HepG2 (cell line): ENCODE results near the gene ZBTB17. TPM values are rescaled to one million over a fixed set of nuclear protein-coding genes. Genes with fewer than 3 reads are reported as not detected.
A peak's percentile ranks its signal among the peaks of the same experiment; 100 is the strongest.

ENCODE experiments used
- AGO1 ChIP-seq: fragments of 200-400 bp; formaldehyde crosslinking; IDR thresholded peaks from 2 replicates; pipeline ENCODE4 v1.6.1; 2017; ENCODE audit warnings: mild to moderate bottlenecking, low read depth, low read length, moderate library complexity; ENCODE audit not compliant: poor library complexity, severe bottlenecking
- CBFB ChIP-seq: sonication (generic); formaldehyde crosslinking; IDR thresholded peaks from 2 replicates; pipeline ENCODE4 v1.4.0; 2020; ENCODE audit warnings: missing genetic modification reagents
- MED1 ChIP-seq: sonication (generic); formaldehyde crosslinking; IDR thresholded peaks from 2 replicates; pipeline ENCODE4 v1.4.0; 2020; ENCODE audit warnings: missing genetic modification reagents
- MIXL1 ChIP-seq: IDR thresholded peaks from 2 replicates; pipeline ENCODE4 v1.6.1; 2016
- MTA3 ChIP-seq: sonication (generic); formaldehyde crosslinking; IDR thresholded peaks from 2 replicates; pipeline ENCODE4 v1.4.0; 2020; ENCODE audit warnings: missing genetic modification reagents
- PHF21A ChIP-seq: sonication (generic); formaldehyde crosslinking; IDR thresholded peaks from 2 replicates; pipeline ENCODE4 v1.5.0; 2020; ENCODE audit warnings: mild to moderate bottlenecking, missing genetic modification reagents
- RAD51 ChIP-seq: fragments of 450-650 bp; IDR thresholded peaks from 2 replicates; pipeline ENCODE4 v1.6.1; 2016; ENCODE audit warnings: borderline replicate concordance
- SP2 ChIP-seq: sonication (generic); formaldehyde crosslinking; IDR thresholded peaks from 2 replicates; pipeline ENCODE4 v1.5.1; 2020; ENCODE audit warnings: mild to moderate bottlenecking, missing genetic modification reagents
- STAT5B ChIP-seq: sonication (generic); formaldehyde crosslinking; IDR thresholded peaks from 2 replicates; pipeline ENCODE4 v1.4.0; 2020; ENCODE audit warnings: missing genetic modification reagents
- YEATS2 ChIP-seq: sonication (generic); formaldehyde crosslinking; IDR thresholded peaks from 2 replicates; pipeline ENCODE4 v1.4.0; 2020; ENCODE audit warnings: missing genetic modification reagents, borderline replicate concordance
- ZKSCAN5 ChIP-seq: sonication (generic); formaldehyde crosslinking; IDR thresholded peaks from 2 replicates; pipeline ENCODE4 v1.5.1; 2020; ENCODE audit warnings: mild to moderate bottlenecking, missing genetic modification reagents
- ZMYM3 ChIP-seq: sonication (generic); formaldehyde crosslinking; IDR thresholded peaks from 2 replicates; pipeline ENCODE4 v1.5.1; 2020; ENCODE audit warnings: mild to moderate bottlenecking, missing genetic modification reagents
- ZNF337 ChIP-seq: sonication (generic); formaldehyde crosslinking; IDR thresholded peaks from 2 replicates; pipeline ENCODE4 v1.5.1; 2020; ENCODE audit warnings: missing genetic modification reagents, low read depth, mild to moderate bottlenecking, borderline replicate concordance
- ZNF563 ChIP-seq: sonication (generic); formaldehyde crosslinking; IDR thresholded peaks from 2 replicates; pipeline ENCODE4 v1.8.0; 2022; ENCODE audit warnings: mild to moderate bottlenecking, moderate library complexity, missing genetic modification reagents
- ZNF737 ChIP-seq: sonication (generic); formaldehyde crosslinking; IDR thresholded peaks from 2 replicates; pipeline ENCODE4 v1.5.0; 2020; ENCODE audit warnings: missing genetic modification reagents, mild to moderate bottlenecking, borderline replicate concordance
- polyA plus RNA-seq, 8 experiments: library from polyadenylated mRNA; depleted of rRNA in 3 of 8; stranded (reverse) in 7 of 8; unstranded in 1 of 8; fragments of >200 nt; fragmentation: Illumina TruSeq in 4 of 8; extraction: Trizol in 4 of 8; gene quantifications; 2 replicates each; pipeline versions ENCODE4 v1.2.1 to v1.2.3, GENCODE V29; 2011 to 2016; ENCODE audit warnings: low read depth in 4 of 8, missing spikeins in 1 of 8, mixed read lengths in 1 of 8; ENCODE audit not compliant: insufficient read depth in 1 of 8
- total RNA-seq, 5 experiments: library from RNA; depleted of rRNA; stranded (reverse); fragments of >200 nt; fragmentation: Illumina TruSeq; extraction: Trizol; gene quantifications; 2 replicates each; pipeline ENCODE4 v1.2.3, GENCODE V29; 2016; ENCODE audit warnings: low read depth in 1 of 5
- TF ChIP-seq, protein P1 (sequence below): sonication (generic); formaldehyde crosslinking; IDR thresholded peaks from 2 replicates; pipeline ENCODE4 v1.4.0; 2020; ENCODE audit warnings: missing genetic modification reagents
- TF ChIP-seq, protein P2 (sequence below): IDR thresholded peaks from 2 replicates; pipeline ENCODE4 v1.6.1; 2012; ENCODE audit warnings: low read length, improper control_type of control experiment
- TF ChIP-seq, protein P3 (sequence below): sonication (generic); formaldehyde crosslinking; IDR thresholded peaks from 2 replicates; pipeline ENCODE4 v1.4.0; 2020; ENCODE audit warnings: missing genetic modification reagents, borderline replicate concordance
- TF ChIP-seq, protein P4 (sequence below): sonication (generic); formaldehyde crosslinking; IDR thresholded peaks from 2 replicates; pipeline ENCODE4 v1.9.0; 2022; ENCODE audit warnings: low read depth, missing genetic modification reagents

ZBTB17 gene
- total and polyA plus RNA-seq, 2 of the 13 experiments (the other 11 are each of a cell fraction or from before 2014, with no cell fraction given): 16.7 to 17.0 TPM

DNA sequence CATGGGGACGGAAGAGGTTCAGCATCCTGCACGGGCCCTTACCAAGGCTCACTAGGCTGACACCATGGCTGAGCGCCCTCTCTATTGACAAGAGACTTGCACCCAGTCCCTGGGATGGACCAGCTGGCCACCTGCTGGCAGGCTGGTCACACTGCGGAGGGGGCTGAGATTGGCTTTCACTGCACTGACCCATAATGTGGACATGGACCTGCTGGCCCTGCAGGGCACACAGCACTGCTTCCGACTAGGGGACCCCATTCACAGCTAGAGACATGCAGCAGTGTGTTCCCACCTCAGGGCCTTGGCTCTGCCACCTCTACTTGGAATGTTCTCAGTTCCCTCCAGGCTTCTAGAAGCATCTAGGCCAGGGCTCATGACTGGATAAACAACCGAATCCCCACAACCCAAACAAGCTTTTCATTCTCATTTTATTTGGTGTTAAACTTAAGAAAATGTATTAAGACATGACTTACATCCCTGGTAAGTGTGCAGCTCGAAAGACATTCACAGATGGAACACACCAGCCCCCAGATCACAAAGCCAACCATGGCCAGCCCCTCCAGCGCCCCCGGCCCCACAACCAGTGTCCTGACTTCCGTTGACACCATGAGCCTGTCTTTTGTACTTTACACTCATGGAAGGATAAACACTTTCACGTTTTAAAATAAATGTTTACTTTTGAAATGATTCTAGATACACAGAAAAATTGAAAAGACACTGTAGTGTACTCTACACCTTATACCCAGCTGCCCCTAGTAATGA lies 18.9 kb upstream of the ZBTB17 start (continued):
- TF ChIP-seq AGO1 (no peak), CBFB (CRISPR knock-in tag) (0 out of 2 replicates have a peak, but pooled peaks have one; percentile 35), STAT5B (CRISPR knock-in tag) (no peak), ZMYM3 (CRISPR knock-in tag) (peak; percentile 75; the same call in 1 of the 2 replicates), RAD51 (no peak), ZNF337 (CRISPR knock-in tag) (no peak), SP2 (CRISPR knock-in tag) (no peak), ZKSCAN5 (CRISPR knock-in tag) (no peak), MIXL1 (CRISPR knock-in tag) (0 out of 2 replicates have a peak, but pooled peaks have one; percentile 56), YEATS2 (CRISPR knock-in tag) (no peak), PHF21A (CRISPR knock-in tag) (no peak), MTA3 (CRISPR knock-in tag) (no peak), ZNF563 (CRISPR knock-in tag) (no peak), ZNF737 (CRISPR knock-in tag) (no peak), MED1 (CRISPR knock-in tag) (peak; percentile 32; the same call in 1 of the 2 replicates)
- TF ChIP-seq, protein P1, sequence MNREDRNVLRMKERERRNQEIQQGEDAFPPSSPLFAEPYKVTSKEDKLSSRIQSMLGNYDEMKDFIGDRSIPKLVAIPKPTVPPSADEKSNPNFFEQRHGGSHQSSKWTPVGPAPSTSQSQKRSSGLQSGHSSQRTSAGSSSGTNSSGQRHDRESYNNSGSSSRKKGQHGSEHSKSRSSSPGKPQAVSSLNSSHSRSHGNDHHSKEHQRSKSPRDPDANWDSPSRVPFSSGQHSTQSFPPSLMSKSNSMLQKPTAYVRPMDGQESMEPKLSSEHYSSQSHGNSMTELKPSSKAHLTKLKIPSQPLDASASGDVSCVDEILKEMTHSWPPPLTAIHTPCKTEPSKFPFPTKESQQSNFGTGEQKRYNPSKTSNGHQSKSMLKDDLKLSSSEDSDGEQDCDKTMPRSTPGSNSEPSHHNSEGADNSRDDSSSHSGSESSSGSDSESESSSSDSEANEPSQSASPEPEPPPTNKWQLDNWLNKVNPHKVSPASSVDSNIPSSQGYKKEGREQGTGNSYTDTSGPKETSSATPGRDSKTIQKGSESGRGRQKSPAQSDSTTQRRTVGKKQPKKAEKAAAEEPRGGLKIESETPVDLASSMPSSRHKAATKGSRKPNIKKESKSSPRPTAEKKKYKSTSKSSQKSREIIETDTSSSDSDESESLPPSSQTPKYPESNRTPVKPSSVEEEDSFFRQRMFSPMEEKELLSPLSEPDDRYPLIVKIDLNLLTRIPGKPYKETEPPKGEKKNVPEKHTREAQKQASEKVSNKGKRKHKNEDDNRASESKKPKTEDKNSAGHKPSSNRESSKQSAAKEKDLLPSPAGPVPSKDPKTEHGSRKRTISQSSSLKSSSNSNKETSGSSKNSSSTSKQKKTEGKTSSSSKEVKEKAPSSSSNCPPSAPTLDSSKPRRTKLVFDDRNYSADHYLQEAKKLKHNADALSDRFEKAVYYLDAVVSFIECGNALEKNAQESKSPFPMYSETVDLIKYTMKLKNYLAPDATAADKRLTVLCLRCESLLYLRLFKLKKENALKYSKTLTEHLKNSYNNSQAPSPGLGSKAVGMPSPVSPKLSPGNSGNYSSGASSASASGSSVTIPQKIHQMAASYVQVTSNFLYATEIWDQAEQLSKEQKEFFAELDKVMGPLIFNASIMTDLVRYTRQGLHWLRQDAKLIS (CRISPR knock-in tag): no peak
- TF ChIP-seq, protein P2, sequence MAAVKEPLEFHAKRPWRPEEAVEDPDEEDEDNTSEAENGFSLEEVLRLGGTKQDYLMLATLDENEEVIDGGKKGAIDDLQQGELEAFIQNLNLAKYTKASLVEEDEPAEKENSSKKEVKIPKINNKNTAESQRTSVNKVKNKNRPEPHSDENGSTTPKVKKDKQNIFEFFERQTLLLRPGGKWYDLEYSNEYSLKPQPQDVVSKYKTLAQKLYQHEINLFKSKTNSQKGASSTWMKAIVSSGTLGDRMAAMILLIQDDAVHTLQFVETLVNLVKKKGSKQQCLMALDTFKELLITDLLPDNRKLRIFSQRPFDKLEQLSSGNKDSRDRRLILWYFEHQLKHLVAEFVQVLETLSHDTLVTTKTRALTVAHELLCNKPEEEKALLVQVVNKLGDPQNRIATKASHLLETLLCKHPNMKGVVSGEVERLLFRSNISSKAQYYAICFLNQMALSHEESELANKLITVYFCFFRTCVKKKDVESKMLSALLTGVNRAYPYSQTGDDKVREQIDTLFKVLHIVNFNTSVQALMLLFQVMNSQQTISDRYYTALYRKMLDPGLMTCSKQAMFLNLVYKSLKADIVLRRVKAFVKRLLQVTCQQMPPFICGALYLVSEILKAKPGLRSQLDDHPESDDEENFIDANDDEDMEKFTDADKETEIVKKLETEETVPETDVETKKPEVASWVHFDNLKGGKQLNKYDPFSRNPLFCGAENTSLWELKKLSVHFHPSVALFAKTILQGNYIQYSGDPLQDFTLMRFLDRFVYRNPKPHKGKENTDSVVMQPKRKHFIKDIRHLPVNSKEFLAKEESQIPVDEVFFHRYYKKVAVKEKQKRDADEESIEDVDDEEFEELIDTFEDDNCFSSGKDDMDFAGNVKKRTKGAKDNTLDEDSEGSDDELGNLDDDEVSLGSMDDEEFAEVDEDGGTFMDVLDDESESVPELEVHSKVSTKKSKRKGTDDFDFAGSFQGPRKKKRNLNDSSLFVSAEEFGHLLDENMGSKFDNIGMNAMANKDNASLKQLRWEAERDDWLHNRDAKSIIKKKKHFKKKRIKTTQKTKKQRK: no peak
- TF ChIP-seq, protein P3, sequence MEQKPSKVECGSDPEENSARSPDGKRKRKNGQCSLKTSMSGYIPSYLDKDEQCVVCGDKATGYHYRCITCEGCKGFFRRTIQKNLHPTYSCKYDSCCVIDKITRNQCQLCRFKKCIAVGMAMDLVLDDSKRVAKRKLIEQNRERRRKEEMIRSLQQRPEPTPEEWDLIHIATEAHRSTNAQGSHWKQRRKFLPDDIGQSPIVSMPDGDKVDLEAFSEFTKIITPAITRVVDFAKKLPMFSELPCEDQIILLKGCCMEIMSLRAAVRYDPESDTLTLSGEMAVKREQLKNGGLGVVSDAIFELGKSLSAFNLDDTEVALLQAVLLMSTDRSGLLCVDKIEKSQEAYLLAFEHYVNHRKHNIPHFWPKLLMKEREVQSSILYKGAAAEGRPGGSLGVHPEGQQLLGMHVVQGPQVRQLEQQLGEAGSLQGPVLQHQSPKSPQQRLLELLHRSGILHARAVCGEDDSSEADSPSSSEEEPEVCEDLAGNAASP (CRISPR knock-in tag): no peak
- TF ChIP-seq, protein P4, sequence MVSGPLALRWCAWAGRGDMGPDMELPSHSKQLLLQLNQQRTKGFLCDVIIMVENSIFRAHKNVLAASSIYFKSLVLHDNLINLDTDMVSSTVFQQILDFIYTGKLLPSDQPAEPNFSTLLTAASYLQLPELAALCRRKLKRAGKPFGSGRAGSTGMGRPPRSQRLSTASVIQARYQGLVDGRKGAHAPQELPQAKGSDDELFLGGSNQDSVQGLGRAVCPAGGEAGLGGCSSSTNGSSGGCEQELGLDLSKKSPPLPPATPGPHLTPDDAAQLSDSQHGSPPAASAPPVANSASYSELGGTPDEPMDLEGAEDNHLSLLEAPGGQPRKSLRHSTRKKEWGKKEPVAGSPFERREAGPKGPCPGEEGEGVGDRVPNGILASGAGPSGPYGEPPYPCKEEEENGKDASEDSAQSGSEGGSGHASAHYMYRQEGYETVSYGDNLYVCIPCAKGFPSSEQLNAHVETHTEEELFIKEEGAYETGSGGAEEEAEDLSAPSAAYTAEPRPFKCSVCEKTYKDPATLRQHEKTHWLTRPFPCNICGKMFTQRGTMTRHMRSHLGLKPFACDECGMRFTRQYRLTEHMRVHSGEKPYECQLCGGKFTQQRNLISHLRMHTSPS (CRISPR knock-in tag): 0 out of 2 replicates have a peak, but pooled peaks have one; percentile 28
